Coronary artery (tissue), 2 donors: Measurements from ENCODE around the gene NKD1.
"Not testable (repeated sequence)": the region's sequence is repeated elsewhere in the genome, so short reads cannot be mapped to it uniquely, and the experiment has no call there.

Experiments
- DNase-seq: peaks from one replicate; pipeline ENCODE4 v3.0.0-alpha.2; 2017; ENCODE audit warnings: low spot score
- H3K27ac ChIP-seq, 2 donors: fragments of 200-600 bp; sonication (generic); one replicate each; pipeline ENCODE4 v1.5.1; 2016 to 2019
- H3K4me3 ChIP-seq: fragments of 200-600 bp; sonication (generic); 2 replicates; pipeline ENCODE4 v1.5.1; 2016; ENCODE audit warnings: mild to moderate bottlenecking, moderate library complexity
- CTCF ChIP-seq: fragments of 200-600 bp; sonication (generic); IDR thresholded peaks from one replicate; pipeline ENCODE4 v1.5.1; 2019; ENCODE audit warnings: antibody characterized with exemption

The NKD1 gene

GRCh38 chr16:50502616-50503011 is 45.6 kb upstream of the NKD1 start:
- no peak for DNase-seq

GRCh38 chr16:50503868-50504531 is 44.2 kb upstream of the NKD1 start:
- H3K4me3 ChIP-seq, DNase-seq, H3K27ac ChIP-seq: not testable (repeated sequence)

More at GRCh38 chr16:50502616-50503011, 45.6 kb upstream of the NKD1 start:
- Histone ChIP-seq H3K27ac (no peak overlapping the region), H3K4me3 (no peak overlapping the region)
- TF ChIP-seq CTCF: no peak

GRCh38 chr16:50505115-50505514 is 43.1 kb upstream of the NKD1 start:
- no peak for TF ChIP-seq CTCF
- no peak overlapping the region for H3K27ac ChIP-seq
- DNase-seq: no peak
- no peak overlapping the region for H3K4me3 ChIP-seq

DNA sequence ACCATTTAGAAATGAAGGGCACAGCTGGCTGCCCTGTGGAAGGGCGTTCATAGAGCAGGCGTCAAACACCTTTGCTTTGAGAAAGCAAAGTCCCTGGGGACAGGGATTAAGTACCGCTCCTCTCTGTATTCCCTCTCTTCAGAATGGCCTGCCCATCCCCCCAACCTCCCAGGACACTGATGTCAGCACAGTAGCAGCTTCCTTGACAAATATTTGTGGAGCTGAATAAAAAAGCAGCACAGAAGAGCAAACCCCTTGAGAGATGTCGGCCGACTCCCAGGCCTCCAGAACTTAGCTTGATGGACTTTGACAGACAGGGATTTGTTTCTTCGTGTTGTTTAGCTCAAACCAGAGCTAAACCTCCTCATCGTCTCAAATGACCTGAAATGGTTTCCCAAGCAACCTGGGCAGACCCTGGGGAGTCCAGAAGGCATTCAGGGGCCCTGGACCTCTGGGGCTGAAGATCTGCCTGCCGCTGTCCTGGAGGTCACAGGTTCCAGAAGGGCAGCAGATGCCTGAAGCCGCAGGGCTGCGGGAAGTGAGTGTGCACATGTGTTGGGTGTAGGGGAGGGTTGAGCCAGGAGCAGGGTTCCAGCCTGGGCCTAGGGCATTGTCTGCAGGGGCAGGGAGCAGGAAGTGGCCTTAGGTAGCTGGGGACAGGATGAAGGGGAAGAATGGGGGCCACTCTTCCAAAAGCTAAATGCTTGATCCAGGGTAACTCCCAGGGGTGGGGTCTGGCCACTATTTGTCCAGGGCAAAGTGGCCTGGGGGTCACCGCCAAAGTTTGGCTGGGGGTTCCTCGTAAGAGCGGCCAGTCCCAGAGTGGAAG is 42.3 kb upstream of the NKD1 start:
- no peak for TF ChIP-seq CTCF
- no peak for DNase-seq
- no peak overlapping the region for H3K4me3 ChIP-seq
- no peak overlapping the region for H3K27ac ChIP-seq

- no peak for TF ChIP-seq CTCF
- DNase-seq: no peak
Measured at GRCh38 chr16:50506543-50506937, 41.7 kb upstream of the NKD1 start.

GRCh38 chr16:50507397-50507796 is 40.8 kb upstream of the NKD1 start:
- no peak overlapping the region for H3K27ac ChIP-seq

More at GRCh38 chr16:50506543-50506937, 41.7 kb upstream of the NKD1 start:
- Histone ChIP-seq H3K4me3 (no peak overlapping the region), H3K27ac (no peak overlapping the region)

More at GRCh38 chr16:50507397-50507796, 40.8 kb upstream of the NKD1 start:
- no peak for TF ChIP-seq CTCF
- no peak for DNase-seq
- H3K4me3 ChIP-seq: no peak overlapping the region
